Neural crest cell (in vitro differentiated cells): Measurements from ENCODE around the gene PCCA. TPM values are rescaled to one million over a fixed set of nuclear protein-coding genes. Genes with fewer than 3 reads are reported as not detected.

Experiments used
- DNase-seq: peaks from one replicate; pipeline ENCODE4 v3.0.0; 2021; ENCODE audit warnings: low read depth, mixed read lengths, low spot score
- H3K27ac Mint-ChIP-seq: one replicate; pipeline ENCODE4 v1.8.0; 2021; ENCODE audit warnings: mild to moderate bottlenecking, mixed read lengths; ENCODE audit not compliant: unreplicated experiment
- H3K27me3 Mint-ChIP-seq: 2 replicates; pipeline ENCODE4 v1.8.0; 2021; ENCODE audit warnings: low read depth, mild to moderate bottlenecking, mixed read lengths
- H3K36me3 Mint-ChIP-seq: 2 replicates; pipeline ENCODE4 v1.8.0; 2021; ENCODE audit warnings: low read depth, mild to moderate bottlenecking, mixed read lengths
- H3K4me1 Mint-ChIP-seq: 2 replicates; pipeline ENCODE4 v1.8.0; 2021; ENCODE audit warnings: mixed read lengths
- H3K4me3 Mint-ChIP-seq: one replicate; pipeline ENCODE4 v1.8.0; 2021; ENCODE audit warnings: mild to moderate bottlenecking, mixed read lengths
- H3K9me3 Mint-ChIP-seq: 2 replicates; pipeline ENCODE4 v1.8.0; 2021; ENCODE audit warnings: mixed read lengths
- total RNA-seq: library from RNA; stranded (reverse); gene quantifications from 2 replicates; pipeline ENCODE4 v1.2.1, GENCODE V29; 2021
- TF ChIP-seq, protein P1 (sequence below): fragments of 200-600 bp; sonication (generic); conservative IDR thresholded peaks from 2 replicates; pipeline ENCODE4 v1.5.0; 2021; ENCODE audit warnings: antibody characterized with exemption, mild to moderate bottlenecking

The PCCA gene
- total RNA-seq, 1 donor from 2014 or later, result 40.6 TPM

DNA sequence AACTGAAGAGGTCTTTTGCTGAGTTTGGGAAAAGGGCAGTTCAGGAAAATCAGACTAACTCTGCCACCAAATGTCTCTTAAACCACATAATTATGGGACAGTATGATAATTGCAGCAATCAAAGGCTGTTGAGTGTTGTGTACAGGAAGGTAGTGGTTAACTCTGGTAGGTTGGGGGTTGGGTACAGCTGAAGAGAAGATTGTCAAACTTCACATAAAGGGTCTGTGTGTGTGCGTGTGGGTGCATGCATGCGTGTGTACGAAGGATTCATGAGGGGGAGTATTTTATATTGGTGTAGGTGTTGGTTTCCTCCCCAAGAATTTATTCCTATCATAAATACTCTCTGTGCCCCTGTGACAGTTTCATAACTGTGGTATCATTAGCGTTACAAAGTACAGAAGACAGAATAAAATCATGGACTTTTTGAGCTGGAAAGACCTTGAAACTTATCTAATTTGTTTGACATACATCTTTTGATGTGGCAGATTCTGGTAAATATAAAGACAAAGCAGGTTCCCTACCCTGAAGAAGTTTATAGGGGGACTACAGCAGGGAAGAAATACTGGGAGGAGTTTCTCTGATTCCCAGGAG lies 94.1 kb downstream of the PCCA start:
- Mint-ChIP-seq H3K36me3 (no peaks in the 10 kb centered on the region), H3K4me3 (no peak overlapping the region), H3K4me1 (peaks cover 13% of the 10 kb centered on the region), H3K9me3 (no peaks in the 10 kb centered on the region), H3K27me3 (no peaks in the 10 kb centered on the region), H3K27ac (peak overlapping the region; percentile 29)
- TF ChIP-seq, protein P1, sequence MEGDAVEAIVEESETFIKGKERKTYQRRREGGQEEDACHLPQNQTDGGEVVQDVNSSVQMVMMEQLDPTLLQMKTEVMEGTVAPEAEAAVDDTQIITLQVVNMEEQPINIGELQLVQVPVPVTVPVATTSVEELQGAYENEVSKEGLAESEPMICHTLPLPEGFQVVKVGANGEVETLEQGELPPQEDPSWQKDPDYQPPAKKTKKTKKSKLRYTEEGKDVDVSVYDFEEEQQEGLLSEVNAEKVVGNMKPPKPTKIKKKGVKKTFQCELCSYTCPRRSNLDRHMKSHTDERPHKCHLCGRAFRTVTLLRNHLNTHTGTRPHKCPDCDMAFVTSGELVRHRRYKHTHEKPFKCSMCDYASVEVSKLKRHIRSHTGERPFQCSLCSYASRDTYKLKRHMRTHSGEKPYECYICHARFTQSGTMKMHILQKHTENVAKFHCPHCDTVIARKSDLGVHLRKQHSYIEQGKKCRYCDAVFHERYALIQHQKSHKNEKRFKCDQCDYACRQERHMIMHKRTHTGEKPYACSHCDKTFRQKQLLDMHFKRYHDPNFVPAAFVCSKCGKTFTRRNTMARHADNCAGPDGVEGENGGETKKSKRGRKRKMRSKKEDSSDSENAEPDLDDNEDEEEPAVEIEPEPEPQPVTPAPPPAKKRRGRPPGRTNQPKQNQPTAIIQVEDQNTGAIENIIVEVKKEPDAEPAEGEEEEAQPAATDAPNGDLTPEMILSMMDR, result no peak
- no peak for DNase-seq

DNA sequence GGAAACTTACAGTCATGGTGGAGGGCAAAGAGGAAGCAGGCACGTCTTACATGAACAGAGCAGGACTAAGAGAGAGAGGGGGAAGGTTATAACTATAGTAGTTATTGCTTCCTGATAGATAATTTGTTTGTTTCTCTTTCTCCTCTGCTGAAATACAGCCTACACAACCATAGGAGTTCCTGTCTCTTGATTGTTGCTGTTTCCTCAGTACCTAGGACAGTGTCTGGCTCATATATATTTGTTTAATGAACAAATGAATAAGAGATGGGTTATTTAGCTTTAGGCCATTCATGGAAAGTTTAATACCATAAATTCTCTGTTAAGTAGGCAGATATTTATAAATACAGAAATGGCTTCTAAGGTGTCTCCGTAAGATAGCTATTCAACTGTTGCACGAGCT lies 95.2 kb downstream of the PCCA start:
- H3K36me3 Mint-ChIP-seq, result peaks cover 4% of the 10 kb centered on the region
- peaks cover 4% of the 10 kb centered on the region for H3K9me3 Mint-ChIP-seq
- no peak for DNase-seq
- no peak overlapping the region for H3K4me3 Mint-ChIP-seq
- H3K27me3 Mint-ChIP-seq, result no peaks in the 10 kb centered on the region
- peaks cover 13% of the 10 kb centered on the region for H3K4me1 Mint-ChIP-seq
- H3K27ac Mint-ChIP-seq, result no peak overlapping the region
- TF ChIP-seq, protein P1, result no peak

DNA sequence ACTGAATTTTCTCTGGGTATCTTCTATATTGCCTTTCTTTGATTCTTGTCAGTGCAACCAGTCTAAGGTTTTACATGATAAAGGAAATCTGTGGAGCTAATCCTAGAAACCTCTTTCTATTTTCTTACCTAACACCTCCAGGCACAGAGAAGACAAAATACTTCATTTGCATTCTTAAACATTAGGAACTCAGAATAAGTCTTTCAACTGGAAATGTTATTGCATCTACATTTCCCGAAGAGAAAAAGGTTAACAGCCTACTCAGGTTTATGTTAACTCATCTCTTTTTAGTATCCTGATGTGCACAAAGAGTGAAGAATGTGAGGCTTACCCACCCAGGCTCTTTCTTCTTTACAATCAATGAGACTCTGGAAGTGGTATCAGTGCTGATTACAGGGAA lies 106.7 kb downstream of the PCCA start:
- H3K4me3 Mint-ChIP-seq, result no peak overlapping the region
- TF ChIP-seq, protein P1, result no peak
- no peaks in the 10 kb centered on the region for H3K36me3 Mint-ChIP-seq
- no peak for DNase-seq
- H3K27me3 Mint-ChIP-seq, result no peaks in the 10 kb centered on the region
- H3K27ac Mint-ChIP-seq, result no peak overlapping the region
- H3K9me3 Mint-ChIP-seq, result no peaks in the 10 kb centered on the region
- peaks cover 17% of the 10 kb centered on the region for H3K4me1 Mint-ChIP-seq

DNA sequence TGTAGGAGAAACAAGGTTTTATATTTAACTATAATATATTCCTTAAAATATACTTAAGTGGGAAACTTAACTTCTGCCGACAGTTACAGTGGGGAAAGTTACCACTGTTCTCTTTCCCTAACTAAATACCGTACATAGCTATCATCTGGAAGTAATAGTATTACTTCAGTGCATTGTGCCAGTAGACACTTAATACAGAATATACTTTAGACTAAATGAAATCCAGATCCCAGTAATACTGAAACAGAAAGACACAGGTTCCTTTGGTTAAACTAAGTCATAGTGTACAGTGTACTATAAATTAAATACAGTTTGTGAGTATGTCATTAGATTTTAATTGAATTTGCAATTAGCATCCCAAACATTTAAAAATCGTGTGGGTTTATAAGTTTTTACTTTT lies 107.5 kb downstream of the PCCA start:
- H3K4me1 Mint-ChIP-seq, result peaks cover 17% of the 10 kb centered on the region
- H3K4me3 Mint-ChIP-seq, result no peak overlapping the region
- H3K27me3 Mint-ChIP-seq, result no peaks in the 10 kb centered on the region
- TF ChIP-seq, protein P1, result no peak
- no peaks in the 10 kb centered on the region for H3K36me3 Mint-ChIP-seq
- no peak overlapping the region for H3K27ac Mint-ChIP-seq
- H3K9me3 Mint-ChIP-seq, result no peaks in the 10 kb centered on the region
- no peak for DNase-seq

DNA sequence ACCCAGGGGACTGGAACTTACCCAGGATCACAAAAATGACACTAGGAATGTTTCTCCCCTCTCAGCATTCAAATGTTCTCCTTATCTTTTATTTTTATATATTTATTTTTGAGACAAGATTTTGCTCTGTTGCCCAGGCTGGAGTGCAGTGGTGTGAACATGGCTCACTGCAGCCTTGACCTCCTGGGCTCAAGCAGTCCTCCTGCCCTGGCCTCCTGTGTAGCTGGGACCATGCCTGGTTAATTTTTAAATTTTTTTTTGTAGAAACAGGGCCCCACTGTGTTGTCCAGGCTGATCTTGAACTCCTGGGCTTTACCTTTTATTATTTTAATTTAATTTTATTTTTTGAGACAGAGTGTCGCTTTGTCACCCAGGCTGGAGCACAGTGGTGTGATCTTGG lies 108.2 kb downstream of the PCCA start:
- Mint-ChIP-seq H3K36me3 (no peaks in the 10 kb centered on the region), H3K27ac (no peak overlapping the region), H3K4me3 (no peak overlapping the region), H3K9me3 (no peaks in the 10 kb centered on the region), H3K4me1 (peaks cover 17% of the 10 kb centered on the region), H3K27me3 (no peaks in the 10 kb centered on the region)
- TF ChIP-seq, protein P1, result no peak
- no peak for DNase-seq
